HG03520 (cell line): Measurements from ENCODE around the gene EPC2.
"Not testable (repeated sequence)": the region's sequence is repeated elsewhere in the genome, so short reads cannot be mapped to it uniquely, and the experiment has no call there.

Experiments used
- ATAC-seq: cut with Tn5 transposase; IDR thresholded peaks from one replicate; pipeline ENCODE4 v1.9.1; 2021; ENCODE audit warnings: mild to moderate bottlenecking, moderate library complexity; ENCODE audit not compliant: unreplicated experiment

The EPC2 gene

GRCh38 chr2:148670773-148671172, 26.2 kb downstream of the EPC2 start:
- no peak for ATAC-seq

- ATAC-seq: no peak
These were observed 29.8 kb downstream of the EPC2 start for GRCh38 chr2:148674063-148675020.

GRCh38 chr2:148675708-148676107, 31.2 kb downstream of the EPC2 start:
- no peak for ATAC-seq

- not testable (repeated sequence) for ATAC-seq
These were observed 34.0 kb downstream of the EPC2 start for GRCh38 chr2:148678302-148679179.

DNA sequence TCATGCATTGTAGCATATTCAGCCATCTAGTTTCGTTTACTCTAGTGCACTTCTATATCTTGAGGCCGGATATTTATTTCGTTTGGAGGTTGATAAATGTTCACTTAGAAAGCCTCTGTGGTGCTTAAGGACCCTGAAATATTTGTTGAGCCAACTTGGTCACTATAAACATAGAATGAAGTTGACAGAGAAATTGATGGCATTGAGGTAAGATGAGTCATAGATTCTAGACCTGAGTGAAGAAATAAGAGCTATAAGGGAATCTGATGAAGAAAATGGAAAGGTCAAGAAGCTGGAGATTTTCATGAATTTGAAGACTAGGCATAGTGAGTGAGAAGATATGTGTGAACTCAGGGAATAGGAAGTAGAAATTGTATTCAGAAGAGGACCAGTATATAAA, 35.9 kb downstream of the EPC2 start:
- no peak for ATAC-seq

- ATAC-seq: no peak
These were observed 36.9 kb downstream of the EPC2 start for GRCh38 chr2:148681443-148681842.

DNA sequence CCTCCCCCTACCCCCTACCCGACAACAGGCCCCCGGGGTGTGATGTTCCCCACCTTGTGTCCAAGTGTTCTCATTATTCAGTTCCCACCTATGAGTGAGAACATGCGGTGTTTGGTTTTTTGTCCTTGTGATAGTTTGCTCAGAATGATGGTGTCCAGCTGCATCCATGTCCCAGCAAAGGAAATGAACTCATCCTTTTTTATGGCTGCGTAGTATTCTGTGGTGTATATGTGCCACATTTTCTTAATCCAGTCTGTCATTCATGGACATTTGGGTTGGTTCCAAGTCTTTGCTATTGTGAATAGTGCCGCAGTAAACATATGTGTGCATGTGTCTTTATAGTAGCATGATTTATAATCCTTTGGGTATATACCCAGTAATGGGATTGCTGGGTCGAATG, 37.3 kb downstream of the EPC2 start:
- ATAC-seq: not testable (repeated sequence)

GRCh38 chr2:148684507-148684906, 40.0 kb downstream of the EPC2 start:
- ATAC-seq: no peak

GRCh38 chr2:148687543-148687942, 43.0 kb downstream of the EPC2 start:
- ATAC-seq: no peak

- not testable (repeated sequence) for ATAC-seq
These were observed 43.5 kb downstream of the EPC2 start for GRCh38 chr2:148688011-148688410.

DNA sequence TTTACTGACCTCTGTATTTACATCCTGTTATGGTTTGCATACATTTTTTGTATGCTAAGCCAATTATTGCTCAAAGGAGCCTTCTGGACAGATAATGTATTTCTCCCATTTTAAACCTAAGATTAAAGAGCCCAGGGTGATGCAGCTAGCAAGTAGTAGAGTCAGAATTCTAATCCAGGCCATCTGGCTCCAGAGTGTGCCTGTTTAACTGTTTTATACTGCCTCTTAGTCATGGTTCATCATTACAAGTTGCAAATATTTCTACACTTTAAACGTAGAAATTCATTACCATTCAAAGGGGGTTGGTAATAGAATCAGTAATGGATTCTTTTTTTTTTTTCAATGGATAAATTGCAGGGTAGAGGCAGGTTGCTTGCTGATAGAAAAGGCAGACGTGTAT, 52.4 kb downstream of the EPC2 start:
- ATAC-seq: no peak

DNA sequence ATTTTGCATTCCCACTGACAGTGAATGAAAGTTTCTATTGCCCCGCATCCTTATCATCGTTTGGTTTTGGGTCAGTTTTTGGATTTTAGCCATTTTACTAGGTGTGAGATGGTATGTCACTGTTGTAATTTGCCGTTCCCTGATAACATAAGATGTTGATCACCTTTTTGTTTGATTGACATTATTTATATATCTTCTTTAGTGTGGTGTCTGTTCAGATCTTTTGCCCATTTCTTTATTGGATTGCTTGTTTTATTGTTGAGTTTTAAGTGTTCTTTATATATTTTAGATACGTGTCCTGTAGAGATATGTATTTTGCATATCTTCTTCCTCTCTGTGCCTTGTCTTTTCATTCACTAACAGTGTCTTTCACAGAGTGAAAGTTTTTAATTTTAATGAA, 55.3 kb downstream of the EPC2 start:
- no peak for ATAC-seq

DNA sequence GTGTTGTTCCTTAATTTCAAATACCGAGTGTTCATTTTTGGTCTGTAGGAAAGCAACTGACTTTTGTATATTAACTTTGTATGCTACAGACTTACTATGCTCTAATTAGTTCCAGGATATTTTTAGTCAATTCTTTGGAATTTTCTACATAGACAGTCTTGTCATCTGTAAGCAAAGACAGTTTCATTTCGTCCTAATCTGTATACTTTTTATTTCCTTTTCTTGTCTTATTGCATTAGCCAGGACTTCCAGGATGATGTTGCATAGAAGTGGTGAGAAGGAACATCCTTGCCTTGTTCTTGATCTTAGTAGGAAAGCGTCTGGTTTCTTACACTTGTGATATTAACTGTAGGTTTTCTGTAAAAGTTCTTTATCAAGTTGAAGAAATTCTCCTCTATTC, 56.5 kb downstream of the EPC2 start:
- no peak for ATAC-seq

- ATAC-seq: no peak
These were observed 57.3 kb downstream of the EPC2 start for GRCh38 chr2:148701877-148702276.

DNA sequence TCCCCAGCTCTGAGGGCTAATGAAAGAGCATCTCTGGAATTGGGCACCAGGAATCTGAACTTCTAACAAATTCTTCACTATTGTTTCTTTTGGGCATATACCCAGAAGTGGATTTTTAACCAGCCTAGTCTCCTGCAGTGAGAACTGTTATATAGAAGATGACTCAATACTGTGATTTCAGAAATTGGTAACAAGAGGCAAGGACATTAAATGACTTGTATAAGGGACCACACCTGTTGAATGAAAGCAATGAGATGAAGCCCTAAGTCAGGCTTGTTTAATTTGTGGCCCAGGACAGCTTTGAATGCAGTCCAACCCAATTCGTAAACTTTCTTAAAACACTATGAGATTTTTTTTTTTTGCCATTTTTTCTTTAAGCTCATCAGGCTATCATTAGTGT, 57.9 kb downstream of the EPC2 start:
- ATAC-seq: no peak

GRCh38 chr2:148704247-148704646, 59.7 kb downstream of the EPC2 start:
- no peak for ATAC-seq

DNA sequence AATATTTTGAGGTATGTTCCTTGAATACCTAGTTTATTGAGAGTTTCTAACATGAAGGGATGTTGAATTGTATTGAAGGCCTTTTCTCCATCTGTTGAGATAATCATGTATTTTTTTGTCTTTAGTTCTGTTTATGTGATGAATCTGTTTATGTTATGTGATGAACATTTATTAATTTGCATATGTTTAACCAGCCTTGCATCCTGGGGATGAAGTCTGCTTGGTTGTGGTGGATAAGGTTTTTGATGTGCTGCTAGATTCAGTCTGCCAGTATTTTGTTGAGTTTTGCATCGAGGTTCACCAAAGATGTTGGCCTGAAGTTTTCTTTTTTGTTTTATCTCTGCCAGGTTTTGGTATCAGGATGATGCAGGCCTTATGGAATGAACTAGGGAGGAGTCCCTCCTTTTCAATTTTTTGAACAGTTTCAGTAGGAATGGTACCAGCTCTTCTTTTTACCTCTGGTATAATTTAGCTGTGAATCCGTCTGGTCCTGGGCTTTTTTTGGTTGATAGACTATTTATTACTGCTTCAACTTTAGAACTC, 71.9 kb downstream of the EPC2 start:
- ATAC-seq: no peak

- no peak for ATAC-seq
These were observed 73.5 kb downstream of the EPC2 start for GRCh38 chr2:148718039-148718438.

DNA sequence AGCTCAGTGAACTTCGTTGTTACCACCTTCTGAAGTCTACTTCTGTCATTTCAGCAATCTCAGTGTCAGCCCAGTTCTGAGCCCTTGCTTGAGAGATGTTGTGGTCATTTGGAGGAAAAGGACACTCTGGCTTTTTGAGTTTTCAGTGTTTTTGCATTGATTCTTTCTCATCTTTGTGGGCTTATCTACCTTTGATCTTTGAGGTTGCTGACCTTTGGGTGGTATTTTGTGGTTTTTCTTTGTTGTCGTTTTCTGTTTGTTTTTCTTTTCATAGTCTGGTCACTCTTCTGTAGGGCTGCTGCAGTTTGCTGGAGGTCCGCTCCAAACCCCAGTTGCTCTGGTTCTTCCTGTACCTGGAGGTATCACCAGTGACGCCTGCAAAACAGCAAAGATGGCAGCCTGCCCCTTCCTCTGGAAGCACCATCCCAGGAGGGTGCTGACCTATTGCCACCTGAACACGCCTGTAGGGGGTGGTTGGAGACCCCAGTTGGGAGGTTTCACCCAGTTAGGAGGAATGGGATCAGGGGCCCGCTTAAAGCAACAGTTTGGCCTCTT, 74.7 kb downstream of the EPC2 start:
- ATAC-seq: no peak

GRCh38 chr2:148719941-148720436, 75.4 kb downstream of the EPC2 start:
- no peak for ATAC-seq

DNA sequence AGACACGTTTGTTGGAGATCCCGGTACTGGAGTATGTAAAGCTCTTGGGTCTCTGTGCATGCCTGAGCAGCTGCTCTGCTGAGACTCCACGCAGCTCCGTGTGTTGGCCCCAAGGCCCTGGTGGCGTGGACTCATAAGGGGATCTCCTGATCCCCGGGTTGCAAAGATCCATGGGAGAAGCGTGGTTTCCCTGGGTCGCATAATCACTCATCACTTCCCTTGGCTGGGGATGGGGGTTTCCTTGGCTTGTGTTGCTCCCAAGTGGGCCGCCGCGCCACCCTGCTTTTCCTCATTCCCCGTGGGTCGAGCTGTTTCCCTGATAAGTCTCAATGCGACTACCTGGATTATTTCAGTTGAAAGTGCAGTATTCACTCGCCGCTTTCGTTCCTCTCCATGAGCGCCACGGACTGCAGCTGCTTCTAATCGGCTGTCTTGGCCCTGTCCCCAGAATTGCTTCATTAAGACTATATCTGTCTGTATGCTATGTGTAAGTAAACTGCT, 76.0 kb downstream of the EPC2 start:
- no peak for ATAC-seq
